HEK293 (cell line): ENCODE data around the gene SLC16A5.

Experiments used
- CTCF ChIA-PET: fragments of 350-600 bp; formaldehyde crosslinking; extraction: SDS; loops from one replicate; lab custom pipeline; 2021; ENCODE audit warnings: antibody characterized with exemption; lab: Yijun Ruan, JAX
- POLR2A ChIA-PET: fragments of 300-600 bp; formaldehyde crosslinking; extraction: SDS; loops from one replicate; lab custom pipeline; 2020; ENCODE audit warnings: antibody characterized with exemption, inconsistent platforms; lab: Yijun Ruan, JAX
- H3K27ac ChIP-seq: fragments of 200-500 bp; sonication (Bioruptor generic); 2 replicates; pipeline ENCODE4 v1.5.1; 2014; ENCODE audit warnings: low read depth, low read length, control low read depth, inconsistent platforms; ENCODE audit errors: extremely low read depth
- H3K36me3 ChIP-seq, 2 experiments: fragments of 200-500 bp in 1 of 2; sonication (Bioruptor generic) in 1 of 2; 1 replicate in 1 of 2; 2 replicates in 1 of 2; pipeline ENCODE4 v1.5.1; 2014 to 2017; ENCODE audit warnings: inconsistent platforms in 2 of 2, low read length in 2 of 2; ENCODE audit not compliant: control insufficient read depth in 2 of 2, insufficient read depth in 1 of 2
- H3K4me1 ChIP-seq: fragments of 200-500 bp; sonication (Bioruptor generic); 2 replicates; pipeline ENCODE4 v1.5.1; 2014; ENCODE audit warnings: mild to moderate bottlenecking, low read length, inconsistent platforms; ENCODE audit not compliant: control insufficient read depth, insufficient read depth
- H3K4me3 ChIP-seq: 2 replicates; pipeline ENCODE4 v1.5.1; 2011; ENCODE audit warnings: low read depth, mild to moderate bottlenecking, control low read depth, low read length, moderate library complexity
- H3K9me3 ChIP-seq: fragments of 200-500 bp; sonication (Bioruptor generic); 2 replicates; pipeline ENCODE4 v1.5.1; 2014; ENCODE audit warnings: low read depth, low read length, inconsistent platforms; ENCODE audit not compliant: control insufficient read depth, insufficient read depth
- REPIN1 ChIP-seq: fragments of 450-650 bp; formaldehyde crosslinking; IDR thresholded peaks from 2 replicates; pipeline ENCODE4 v1.5.1; 2017; ENCODE audit warnings: missing biosample characterization, missing genetic modification characterization, low read depth
- SETDB1 ChIP-seq: IDR thresholded peaks from one replicate; pipeline ENCODE4 v1.6.1; 2017; ENCODE audit warnings: mild to moderate bottlenecking, low read length, moderate library complexity, mixed read lengths; ENCODE audit not compliant: insufficient read length
- SP2 ChIP-seq: fragments of 450-650 bp; formaldehyde crosslinking; IDR thresholded peaks from 2 replicates; pipeline ENCODE4 v1.5.1; 2016; ENCODE audit warnings: missing biosample characterization, missing genetic modification characterization
- SP7 ChIP-seq: fragments of 450-650 bp; formaldehyde crosslinking; IDR thresholded peaks from 2 replicates; pipeline ENCODE4 v1.5.1; 2016; ENCODE audit warnings: missing biosample characterization, missing genetic modification characterization
- ZBTB17 ChIP-seq: fragments of 450-650 bp; formaldehyde crosslinking; IDR thresholded peaks from 2 replicates; pipeline ENCODE4 v1.5.1; 2016; ENCODE audit warnings: missing biosample characterization, missing genetic modification characterization
- ZNF157 ChIP-seq: fragments of 450-650 bp; formaldehyde crosslinking; IDR thresholded peaks from 2 replicates; pipeline ENCODE4 v1.5.1; 2016; ENCODE audit warnings: missing biosample characterization, missing genetic modification characterization
- ZNF19 ChIP-seq: fragments of 450-650 bp; formaldehyde crosslinking; IDR thresholded peaks from 2 replicates; pipeline ENCODE4; 2016; ENCODE audit warnings: missing biosample characterization, missing genetic modification characterization, low read depth
- ZNF223 ChIP-seq: fragments of 450-650 bp; formaldehyde crosslinking; IDR thresholded peaks from 2 replicates; pipeline ENCODE4 v1.5.1; 2016; ENCODE audit warnings: missing biosample characterization, missing genetic modification characterization
- ZNF354C ChIP-seq: fragments of 450-650 bp; formaldehyde crosslinking; IDR thresholded peaks from 2 replicates; pipeline ENCODE4 v1.5.1; 2016; ENCODE audit warnings: missing biosample characterization, missing genetic modification characterization, low read depth, borderline replicate concordance
- ZNF473 ChIP-seq: fragments of 450-650 bp; formaldehyde crosslinking; IDR thresholded peaks from 2 replicates; pipeline ENCODE4 v1.5.1; 2017; ENCODE audit warnings: missing biosample characterization, missing genetic modification characterization
- ZNF530 ChIP-seq: fragments of 450-650 bp; formaldehyde crosslinking; IDR thresholded peaks from 2 replicates; pipeline ENCODE4 v1.5.1; 2016; ENCODE audit warnings: low read depth, missing biosample characterization, missing genetic modification characterization
- ZNF555 ChIP-seq: fragments of 450-650 bp; formaldehyde crosslinking; conservative IDR thresholded peaks from 2 replicates; pipeline ENCODE4 v1.5.1; 2017; ENCODE audit warnings: missing biosample characterization, mild to moderate bottlenecking, missing genetic modification characterization, inconsistent platforms
- ZNF658 ChIP-seq: fragments of 450-650 bp; formaldehyde crosslinking; IDR thresholded peaks from 2 replicates; pipeline ENCODE4; 2016; ENCODE audit warnings: missing biosample characterization, missing genetic modification characterization
- ZNF660 ChIP-seq: fragments of 450-650 bp; IDR thresholded peaks from 2 replicates; pipeline ENCODE4 v1.5.1; 2018; ENCODE audit warnings: missing biosample characterization, mild to moderate bottlenecking, missing genetic modification characterization
- ZNF76 ChIP-seq: fragments of 450-650 bp; formaldehyde crosslinking; IDR thresholded peaks from 2 replicates; pipeline ENCODE4; 2016; ENCODE audit warnings: low read depth, missing biosample characterization, missing genetic modification characterization, borderline replicate concordance
- ZNF837 ChIP-seq: fragments of 450-650 bp; formaldehyde crosslinking; IDR thresholded peaks from 2 replicates; pipeline ENCODE4 v1.5.1; 2016; ENCODE audit warnings: missing biosample characterization, missing genetic modification characterization
- ZNF843 ChIP-seq: fragments of 450-650 bp; formaldehyde crosslinking; IDR thresholded peaks from 2 replicates; pipeline ENCODE4 v1.5.1; 2016; ENCODE audit warnings: missing biosample characterization, missing genetic modification characterization
- ZSCAN23 ChIP-seq: fragments of 450-650 bp; formaldehyde crosslinking; IDR thresholded peaks from 2 replicates; pipeline ENCODE4 v1.5.1; 2016; ENCODE audit warnings: missing biosample characterization, missing genetic modification characterization
- ZSCAN30 ChIP-seq: fragments of 450-650 bp; IDR thresholded peaks from 2 replicates; pipeline ENCODE4 v1.5.1; 2018; ENCODE audit warnings: missing biosample characterization, mild to moderate bottlenecking, missing genetic modification characterization, moderate library complexity
- TF ChIP-seq, protein P1 (sequence below): fragments of 450-650 bp; formaldehyde crosslinking; IDR thresholded peaks from 2 replicates; pipeline ENCODE4 v1.5.0; 2017; ENCODE audit warnings: missing biosample characterization, missing genetic modification characterization, borderline replicate concordance
- TF ChIP-seq, protein P2 (sequence below): fragments of 450-650 bp; formaldehyde crosslinking; IDR thresholded peaks from 2 replicates; pipeline ENCODE4 v1.5.1; 2016; ENCODE audit warnings: missing biosample characterization, missing genetic modification characterization
- TF ChIP-seq, protein P3 (sequence below): fragments of 450-650 bp; formaldehyde crosslinking; IDR thresholded peaks from 2 replicates; pipeline ENCODE4 v1.5.1; 2017; ENCODE audit warnings: missing biosample characterization, missing genetic modification characterization

SLC16A5 gene

DNA sequence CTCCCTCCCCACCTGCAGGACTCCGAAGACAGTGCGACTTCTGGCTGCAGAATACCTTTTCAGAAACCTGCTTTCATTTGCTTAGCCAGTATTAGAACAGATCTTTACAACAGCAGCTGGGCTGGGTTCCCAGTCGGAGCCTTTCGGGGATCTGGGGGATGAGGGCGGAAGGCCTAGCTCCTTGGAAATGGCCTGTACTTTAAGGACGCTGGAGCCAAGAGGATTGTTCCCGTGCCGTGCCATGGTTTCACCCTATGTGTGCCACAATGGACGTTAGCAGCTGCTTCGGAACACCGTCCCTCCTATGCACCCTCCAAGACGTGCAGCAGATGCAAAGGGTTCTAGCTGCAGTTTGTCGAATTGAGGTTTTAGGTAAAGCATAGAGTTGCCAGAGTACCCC is 24.6 kb upstream of the SLC16A5 start (continued):
- TF ChIP-seq, protein P1, sequence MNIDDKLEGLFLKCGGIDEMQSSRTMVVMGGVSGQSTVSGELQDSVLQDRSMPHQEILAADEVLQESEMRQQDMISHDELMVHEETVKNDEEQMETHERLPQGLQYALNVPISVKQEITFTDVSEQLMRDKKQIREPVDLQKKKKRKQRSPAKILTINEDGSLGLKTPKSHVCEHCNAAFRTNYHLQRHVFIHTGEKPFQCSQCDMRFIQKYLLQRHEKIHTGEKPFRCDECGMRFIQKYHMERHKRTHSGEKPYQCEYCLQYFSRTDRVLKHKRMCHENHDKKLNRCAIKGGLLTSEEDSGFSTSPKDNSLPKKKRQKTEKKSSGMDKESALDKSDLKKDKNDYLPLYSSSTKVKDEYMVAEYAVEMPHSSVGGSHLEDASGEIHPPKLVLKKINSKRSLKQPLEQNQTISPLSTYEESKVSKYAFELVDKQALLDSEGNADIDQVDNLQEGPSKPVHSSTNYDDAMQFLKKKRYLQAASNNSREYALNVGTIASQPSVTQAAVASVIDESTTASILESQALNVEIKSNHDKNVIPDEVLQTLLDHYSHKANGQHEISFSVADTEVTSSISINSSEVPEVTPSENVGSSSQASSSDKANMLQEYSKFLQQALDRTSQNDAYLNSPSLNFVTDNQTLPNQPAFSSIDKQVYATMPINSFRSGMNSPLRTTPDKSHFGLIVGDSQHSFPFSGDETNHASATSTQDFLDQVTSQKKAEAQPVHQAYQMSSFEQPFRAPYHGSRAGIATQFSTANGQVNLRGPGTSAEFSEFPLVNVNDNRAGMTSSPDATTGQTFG, result no peak
- no peak for TF ChIP-seq ZNF658
- TF ChIP-seq REPIN1, result no peak
- TF ChIP-seq ZNF660 (tag by site-specific recombination), result no peak

DNA sequence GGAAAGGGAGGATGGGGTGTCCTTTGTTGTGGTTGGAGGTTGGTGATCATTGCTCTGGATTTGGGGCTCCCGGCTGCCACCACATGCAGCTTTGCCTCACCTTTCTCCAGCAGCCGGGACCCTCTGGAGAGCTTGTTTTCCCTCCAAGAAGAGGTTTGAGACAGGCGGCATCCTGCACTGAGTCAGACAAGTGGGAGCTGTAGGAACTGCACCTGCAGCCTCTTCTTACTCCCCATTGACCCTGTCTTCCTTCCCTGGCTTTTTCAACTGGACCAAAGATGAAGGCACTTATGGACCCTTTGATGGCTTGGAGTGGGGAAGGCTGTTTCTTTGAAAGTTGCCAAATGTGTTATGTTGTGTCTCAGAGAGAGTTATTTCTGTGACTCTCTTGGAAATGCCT is 24.1 kb upstream of the SLC16A5 start:
- H3K4me3 ChIP-seq, result no peak overlapping the region
- TF ChIP-seq ZNF473 (tag by site-specific recombination), result no peak
- no peak for TF ChIP-seq ZSCAN30 (tag by site-specific recombination)
- TF ChIP-seq, protein P2, sequence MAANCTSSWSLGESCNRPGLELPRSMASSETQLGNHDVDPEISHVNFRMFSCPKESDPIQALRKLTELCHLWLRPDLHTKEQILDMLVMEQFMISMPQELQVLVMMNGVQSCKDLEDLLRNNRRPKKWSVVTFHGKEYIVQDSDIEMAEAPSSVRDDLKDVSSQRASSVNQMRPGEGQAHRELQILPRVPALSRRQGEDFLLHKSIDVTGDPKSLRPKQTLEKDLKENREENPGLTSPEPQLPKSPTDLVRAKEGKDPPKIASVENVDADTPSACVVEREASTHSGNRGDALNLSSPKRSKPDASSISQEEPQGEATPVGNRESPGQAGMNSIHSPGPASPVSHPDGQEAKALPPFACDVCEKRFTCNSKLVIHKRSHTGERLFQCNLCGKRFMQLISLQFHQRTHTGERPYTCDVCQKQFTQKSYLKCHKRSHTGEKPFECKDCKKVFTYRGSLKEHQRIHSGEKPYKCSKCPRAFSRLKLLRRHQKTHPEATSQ (tag by site-specific recombination), result no peak
- no peak for TF ChIP-seq SP7
- TF ChIP-seq ZSCAN23 (tag by site-specific recombination), result no peak
- no peak for TF ChIP-seq ZNF530
- TF ChIP-seq ZNF223 (tag by site-specific recombination), result no peak
- no peak for TF ChIP-seq ZNF157 (tag by site-specific recombination)
- TF ChIP-seq, protein P3, sequence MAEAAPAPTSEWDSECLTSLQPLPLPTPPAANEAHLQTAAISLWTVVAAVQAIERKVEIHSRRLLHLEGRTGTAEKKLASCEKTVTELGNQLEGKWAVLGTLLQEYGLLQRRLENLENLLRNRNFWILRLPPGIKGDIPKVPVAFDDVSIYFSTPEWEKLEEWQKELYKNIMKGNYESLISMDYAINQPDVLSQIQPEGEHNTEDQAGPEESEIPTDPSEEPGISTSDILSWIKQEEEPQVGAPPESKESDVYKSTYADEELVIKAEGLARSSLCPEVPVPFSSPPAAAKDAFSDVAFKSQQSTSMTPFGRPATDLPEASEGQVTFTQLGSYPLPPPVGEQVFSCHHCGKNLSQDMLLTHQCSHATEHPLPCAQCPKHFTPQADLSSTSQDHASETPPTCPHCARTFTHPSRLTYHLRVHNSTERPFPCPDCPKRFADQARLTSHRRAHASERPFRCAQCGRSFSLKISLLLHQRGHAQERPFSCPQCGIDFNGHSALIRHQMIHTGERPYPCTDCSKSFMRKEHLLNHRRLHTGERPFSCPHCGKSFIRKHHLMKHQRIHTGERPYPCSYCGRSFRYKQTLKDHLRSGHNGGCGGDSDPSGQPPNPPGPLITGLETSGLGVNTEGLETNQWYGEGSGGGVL (tag by site-specific recombination), result no peak
- no peak for TF ChIP-seq ZNF19 (tag by site-specific recombination)
- no peak for TF ChIP-seq ZNF76 (tag by site-specific recombination)
- TF ChIP-seq ZNF837 (tag by site-specific recombination), result no peak
- no peak for TF ChIP-seq ZBTB17 (tag by site-specific recombination)
- no peak for TF ChIP-seq ZNF555 (tag by site-specific recombination)
- no peak for TF ChIP-seq ZNF354C (tag by site-specific recombination)
- TF ChIP-seq SETDB1, result no peak
- TF ChIP-seq ZNF843, result no peak
- no peak for TF ChIP-seq SP2 (tag by site-specific recombination)
- TF ChIP-seq, all 188 proteins: peak for 0
- Histone ChIP-seq H3K36me3 (peaks cover 18 to 64% of the 10 kb centered on the region in 2 experiments), H3K27ac (no peak overlapping the region), H3K4me1 (no peaks in the 10 kb centered on the region), H3K9me3 (no peaks in the 10 kb centered on the region)
- POLR2A ChIA-PET, result interaction anchor here (1.0 to 1.5 kb wide), 3 partner anchors 46 to 51 kb away, joined by 3 read pairs; partner anchors contain the start of genes ARMC7 and MRPL58
- CTCF ChIA-PET, result interaction anchor here (0.6 to 15.6 kb wide), 7 partner anchors 9 to 62 kb away, joined by 3 to 117 read pairs (median 3); partner anchors contain the start of gene ARMC7
